ENCODE results near the gene VAV3.

VAV3 gene

DNA sequence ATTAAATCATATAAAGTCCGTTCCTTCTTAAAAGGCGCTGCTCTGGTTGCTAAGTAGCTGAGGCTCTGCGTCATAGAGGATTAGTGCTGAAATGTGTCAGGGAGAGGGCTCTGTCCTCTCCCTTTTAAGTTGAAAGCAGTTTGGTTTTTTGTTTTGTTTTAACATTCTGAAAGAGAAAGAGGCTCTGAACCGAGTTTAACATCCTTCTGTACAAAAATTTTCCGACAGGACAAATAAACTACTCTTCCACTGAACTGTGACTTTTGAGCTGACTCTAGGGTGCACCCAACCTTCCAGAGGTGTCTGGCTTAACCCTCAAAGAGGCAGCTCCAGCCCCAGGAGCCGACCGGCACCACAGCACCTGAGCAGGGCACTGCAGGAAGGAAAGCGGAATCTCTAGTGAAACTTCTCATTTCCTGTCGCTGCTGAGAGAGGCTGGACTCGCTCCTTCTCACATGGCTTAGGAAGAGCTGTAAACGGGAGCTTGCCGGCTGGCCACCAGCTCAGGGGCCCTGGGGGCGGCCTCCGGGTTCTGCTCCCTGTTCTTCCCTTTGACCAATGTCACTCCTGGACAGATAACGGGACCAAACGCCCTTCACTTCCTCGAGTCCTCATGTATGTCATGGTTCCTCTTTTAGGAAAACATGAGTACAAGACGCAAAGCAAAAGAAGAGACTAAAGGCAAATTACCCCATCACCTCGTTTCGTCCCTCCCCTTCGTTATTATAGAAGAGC, 1.2 kb downstream of the VAV3 start:
- H3K4me3 ChIP-seq (ENCODE audit: control insufficient read depth, low read depth, low read length) = peak overlapping the region; percentile 3
- DNase-seq (ENCODE audit: low read depth) = peak; percentile 20
- TF ChIP-seq, protein P1, sequence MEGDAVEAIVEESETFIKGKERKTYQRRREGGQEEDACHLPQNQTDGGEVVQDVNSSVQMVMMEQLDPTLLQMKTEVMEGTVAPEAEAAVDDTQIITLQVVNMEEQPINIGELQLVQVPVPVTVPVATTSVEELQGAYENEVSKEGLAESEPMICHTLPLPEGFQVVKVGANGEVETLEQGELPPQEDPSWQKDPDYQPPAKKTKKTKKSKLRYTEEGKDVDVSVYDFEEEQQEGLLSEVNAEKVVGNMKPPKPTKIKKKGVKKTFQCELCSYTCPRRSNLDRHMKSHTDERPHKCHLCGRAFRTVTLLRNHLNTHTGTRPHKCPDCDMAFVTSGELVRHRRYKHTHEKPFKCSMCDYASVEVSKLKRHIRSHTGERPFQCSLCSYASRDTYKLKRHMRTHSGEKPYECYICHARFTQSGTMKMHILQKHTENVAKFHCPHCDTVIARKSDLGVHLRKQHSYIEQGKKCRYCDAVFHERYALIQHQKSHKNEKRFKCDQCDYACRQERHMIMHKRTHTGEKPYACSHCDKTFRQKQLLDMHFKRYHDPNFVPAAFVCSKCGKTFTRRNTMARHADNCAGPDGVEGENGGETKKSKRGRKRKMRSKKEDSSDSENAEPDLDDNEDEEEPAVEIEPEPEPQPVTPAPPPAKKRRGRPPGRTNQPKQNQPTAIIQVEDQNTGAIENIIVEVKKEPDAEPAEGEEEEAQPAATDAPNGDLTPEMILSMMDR (conservative IDR thresholded peaks at IDR 0.05; ENCODE audit: control insufficient read depth, insufficient read depth, low read depth, low read length) = no peak

DNA sequence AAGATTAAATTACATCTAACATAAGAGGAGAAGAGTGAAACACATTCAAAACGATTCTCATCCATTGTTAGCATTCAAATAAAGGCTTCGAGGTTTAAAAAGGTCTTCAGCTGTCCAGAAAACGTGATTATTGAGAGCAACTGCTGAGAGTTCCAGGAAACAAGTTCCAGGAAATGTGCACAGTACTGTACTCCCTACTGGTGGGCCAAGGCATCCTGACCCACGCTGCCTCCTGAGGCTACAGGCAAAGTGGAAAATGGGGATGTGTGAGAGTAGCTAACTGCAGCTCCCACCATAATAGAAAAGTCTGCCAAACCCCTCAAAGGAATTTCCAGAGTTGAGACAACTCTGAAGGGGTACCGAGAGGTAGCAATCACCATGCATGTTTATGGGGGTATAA, 2.0 kb downstream of the VAV3 start:
- TF ChIP-seq, protein P1 (conservative IDR thresholded peaks at IDR 0.05; ENCODE audit: control insufficient read depth, insufficient read depth, low read depth, low read length) = no peak
- no peak overlapping the region for H3K4me3 ChIP-seq (ENCODE audit: control insufficient read depth, low read depth, low read length)

DNA sequence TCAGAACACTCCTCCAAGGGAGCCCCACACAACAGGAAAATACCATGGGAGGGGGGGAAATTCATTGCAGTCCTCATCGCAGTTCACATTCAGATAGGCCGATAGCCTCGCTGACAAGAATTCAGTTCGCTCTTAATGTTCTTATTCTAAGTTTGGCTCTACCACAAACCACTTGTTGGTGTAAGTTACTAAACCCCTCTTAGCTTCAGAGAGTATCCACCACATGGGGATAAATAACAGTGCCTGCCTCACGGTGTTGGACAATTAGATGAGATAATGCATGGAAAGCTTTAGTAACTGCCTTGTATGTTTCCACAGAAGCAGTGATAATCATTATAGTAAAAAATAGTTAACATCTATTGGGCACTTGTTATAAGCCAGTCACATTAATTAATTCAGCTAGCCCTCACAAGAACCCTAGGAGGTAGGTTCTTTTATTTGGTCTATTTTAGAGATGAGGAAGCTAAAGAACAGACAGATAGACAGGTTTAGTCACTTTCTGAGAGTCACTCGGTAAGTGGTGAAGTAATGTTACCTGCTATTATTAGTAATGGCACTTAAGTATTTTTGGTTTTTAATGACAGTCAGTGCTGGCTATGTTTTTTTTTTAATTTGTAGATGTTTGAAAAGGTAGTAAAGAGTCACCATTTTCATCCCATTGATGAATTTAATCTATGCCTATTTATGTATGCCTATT, 10.1 kb downstream of the VAV3 start:
- no peak for DNase-seq (ENCODE audit: low read depth)
- TF ChIP-seq, protein P1 (conservative IDR thresholded peaks at IDR 0.05; ENCODE audit: control insufficient read depth, insufficient read depth, low read depth, low read length) = no peak

More for the DNA sequence above, 2.0 kb downstream of the VAV3 start:
- DNase-seq (ENCODE audit: low read depth) = no peak

DNA sequence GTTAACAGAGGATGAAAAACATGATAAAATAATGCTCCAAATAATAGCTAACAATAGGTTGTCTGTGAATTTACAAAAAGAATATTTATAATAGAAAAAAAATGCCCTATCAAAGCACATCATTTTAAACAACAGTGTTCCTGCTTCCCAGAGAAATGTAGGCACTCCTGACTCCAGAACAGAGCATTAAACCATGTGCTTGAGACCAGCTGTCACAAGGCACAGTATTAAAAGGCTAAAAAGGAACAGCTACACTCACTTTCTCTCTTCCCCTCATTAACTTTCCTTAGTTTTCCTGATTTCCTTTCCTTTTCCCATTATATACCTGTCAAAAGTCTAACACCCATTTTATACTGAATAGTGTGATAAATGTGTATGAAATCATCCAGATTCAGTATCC, 10.9 kb downstream of the VAV3 start:
- no peak overlapping the region for H3K4me3 ChIP-seq (ENCODE audit: control insufficient read depth, low read depth, low read length)
- DNase-seq (ENCODE audit: low read depth) = no peak
- TF ChIP-seq, protein P1 (conservative IDR thresholded peaks at IDR 0.05; ENCODE audit: control insufficient read depth, insufficient read depth, low read depth, low read length) = no peak

More for the DNA sequence above, 10.1 kb downstream of the VAV3 start:
- no peak overlapping the region for H3K4me3 ChIP-seq (ENCODE audit: control insufficient read depth, low read depth, low read length)

DNA sequence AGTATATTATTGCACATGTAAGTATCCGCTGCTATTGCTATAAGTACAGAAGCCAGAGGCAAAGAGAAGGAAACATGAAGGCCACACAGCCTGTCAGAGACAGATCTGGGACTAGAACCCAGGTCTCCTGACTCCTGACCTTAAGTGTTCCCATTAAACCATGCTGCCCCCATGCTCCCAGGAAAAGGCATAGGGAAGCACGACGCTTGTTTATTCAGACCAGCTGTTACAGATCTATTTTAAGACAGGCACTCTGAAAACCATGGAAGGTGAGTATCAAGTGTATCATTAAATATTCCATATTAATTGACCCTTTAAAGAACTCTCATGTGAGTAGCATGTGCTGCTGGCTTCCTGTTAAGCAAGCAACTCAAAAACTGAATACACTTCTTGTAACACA, 11.4 kb downstream of the VAV3 start:
- TF ChIP-seq, protein P1 (conservative IDR thresholded peaks at IDR 0.05; ENCODE audit: control insufficient read depth, insufficient read depth, low read depth, low read length) = no peak
- no peak overlapping the region for H3K4me3 ChIP-seq (ENCODE audit: control insufficient read depth, low read depth, low read length)
- DNase-seq (ENCODE audit: low read depth) = no peak

DNA sequence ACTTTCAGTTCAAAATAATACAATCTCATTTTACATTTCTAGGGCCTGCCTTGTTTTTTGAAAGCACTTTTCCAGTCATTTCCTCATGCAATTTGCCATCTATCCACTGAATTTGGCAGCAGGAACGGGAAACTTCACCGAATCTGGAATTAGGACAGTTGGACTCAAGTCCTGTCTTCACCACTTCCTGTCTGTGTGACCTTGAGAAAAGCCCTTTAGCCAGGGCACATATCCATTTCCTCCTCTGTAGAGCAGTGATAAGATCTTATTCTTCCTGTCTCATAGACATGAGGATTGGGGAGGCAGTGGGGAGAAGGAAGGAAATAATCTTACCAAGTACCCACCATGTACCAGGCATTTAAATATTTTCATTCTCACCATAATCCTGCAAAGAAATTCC, 12.0 kb downstream of the VAV3 start:
- no peak for DNase-seq (ENCODE audit: low read depth)

More for the DNA sequence above, 12.0 kb downstream of the VAV3 start:
- TF ChIP-seq, protein P1 (conservative IDR thresholded peaks at IDR 0.05; ENCODE audit: control insufficient read depth, insufficient read depth, low read depth, low read length) = no peak
- H3K4me3 ChIP-seq (ENCODE audit: control insufficient read depth, low read depth, low read length) = no peak overlapping the region
